GM18511 (cell line): ENCODE measurements around the gene MRC1.

ENCODE experiments used
- ATAC-seq: cut with Tn5 transposase; IDR thresholded peaks from one replicate; pipeline ENCODE4 v1.9.1; 2021; ENCODE audit warnings: mild to moderate bottlenecking, moderate library complexity; ENCODE audit not compliant: unreplicated experiment

The MRC1 gene

DNA sequence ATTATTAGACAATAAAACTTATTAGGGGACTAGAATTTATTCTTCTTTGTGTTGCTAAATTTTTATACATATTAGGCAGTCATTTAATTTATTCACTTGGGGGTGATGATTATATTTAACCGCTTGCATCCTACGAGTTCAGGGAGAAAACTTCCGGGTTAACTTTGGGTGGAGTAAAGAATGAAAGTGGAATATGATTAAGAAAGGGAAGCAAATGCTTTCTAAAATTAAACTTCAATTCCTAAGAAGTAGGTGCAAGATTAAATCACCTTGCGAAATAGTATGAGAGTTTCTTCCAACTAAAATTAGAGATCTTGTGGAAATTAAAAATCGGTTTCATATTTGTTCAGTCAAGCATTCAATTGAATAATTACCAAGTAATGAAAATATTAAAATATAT lies 33.5 kb downstream of the MRC1 start:
- ATAC-seq: no peak

DNA sequence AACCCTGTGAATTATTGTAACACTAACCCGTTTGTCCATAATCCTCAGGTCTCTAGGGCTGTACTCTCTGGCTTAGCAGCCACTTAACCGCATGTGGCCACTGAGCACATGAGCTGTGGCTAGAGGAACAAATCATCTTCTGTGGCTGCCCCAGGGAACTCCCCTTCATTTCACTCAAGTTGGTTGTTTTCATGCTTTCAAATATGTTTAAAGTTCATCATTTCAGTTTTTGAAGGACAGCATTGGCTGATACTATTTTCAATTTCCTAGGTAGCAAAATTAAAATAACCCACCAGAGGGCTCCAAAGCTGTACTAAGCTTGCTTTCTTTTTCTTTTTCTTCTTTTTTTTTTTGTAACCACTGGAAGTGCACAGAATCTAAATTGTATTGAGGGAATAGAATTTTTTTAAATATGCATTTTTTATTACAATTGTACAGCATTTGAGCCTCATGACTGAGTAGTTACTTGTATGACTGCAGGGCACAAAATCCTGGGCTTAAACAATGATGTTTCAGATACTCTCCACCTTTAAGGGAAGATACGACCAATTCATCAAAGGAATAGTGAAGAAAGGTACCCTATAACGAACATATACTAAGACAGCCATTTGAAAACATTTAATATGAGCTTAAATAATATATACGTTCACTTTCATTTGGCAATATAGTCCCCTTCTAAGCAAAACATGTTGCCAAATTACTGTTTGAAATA lies 38.6 kb downstream of the MRC1 start:
- ATAC-seq: peak; percentile 43

DNA sequence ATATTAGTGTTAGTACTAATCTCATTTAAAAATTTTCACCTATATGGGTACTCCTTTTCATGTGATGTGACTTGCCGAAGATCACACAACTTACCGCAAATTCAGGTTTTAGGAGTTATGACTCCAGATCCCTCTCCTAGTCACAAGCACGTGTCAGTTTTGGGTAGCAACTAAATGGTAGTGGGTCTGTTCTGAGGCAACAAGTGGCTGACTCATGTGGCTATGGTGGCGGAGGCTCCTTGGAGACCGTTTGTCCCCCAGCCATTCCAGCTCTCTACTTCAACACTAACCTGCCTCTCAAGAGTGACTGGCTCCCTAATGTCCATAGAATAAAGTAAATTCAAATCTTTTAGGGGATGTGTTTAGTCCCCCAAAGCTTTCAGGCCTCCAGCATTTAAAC lies 39.5 kb downstream of the MRC1 start:
- no peak for ATAC-seq

DNA sequence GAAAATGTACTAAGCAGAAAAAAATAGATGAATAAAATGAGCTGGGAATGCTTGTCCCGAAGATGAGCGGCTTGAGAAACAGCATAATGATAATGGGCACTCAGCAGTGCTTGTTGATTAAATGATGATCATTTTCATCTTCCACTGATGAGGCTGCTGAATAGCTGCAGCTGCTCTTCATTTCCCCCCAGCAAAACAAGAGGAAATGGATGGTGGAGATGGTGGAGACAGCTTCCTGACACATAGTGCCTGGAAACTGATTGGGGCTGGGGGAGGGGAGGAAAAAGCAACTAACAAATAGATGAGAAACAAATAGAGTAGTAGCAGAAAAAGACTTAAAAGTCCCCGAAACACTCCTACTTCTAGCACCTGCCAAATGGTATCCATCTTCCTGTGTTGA lies 41.4 kb downstream of the MRC1 start:
- ATAC-seq: no peak

DNA sequence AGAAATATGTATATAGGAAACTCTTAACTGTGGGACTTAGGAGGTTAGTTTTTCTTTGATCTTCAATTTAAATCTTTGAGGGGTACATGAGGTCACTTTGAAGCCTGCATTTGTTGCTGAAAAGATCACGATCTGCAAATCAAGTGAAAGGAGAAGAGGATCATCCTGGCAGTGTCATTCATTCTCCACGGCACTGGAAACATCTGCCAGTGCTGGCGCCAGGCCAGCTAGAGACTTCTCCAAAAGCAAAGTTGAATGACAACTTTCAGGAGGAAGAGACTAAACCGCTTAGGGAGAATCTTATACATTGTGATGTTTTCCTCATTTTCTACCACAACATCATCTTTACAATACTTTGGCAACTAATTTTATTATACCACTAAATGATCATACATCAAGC lies 42.5 kb downstream of the MRC1 start:
- no peak for ATAC-seq

DNA sequence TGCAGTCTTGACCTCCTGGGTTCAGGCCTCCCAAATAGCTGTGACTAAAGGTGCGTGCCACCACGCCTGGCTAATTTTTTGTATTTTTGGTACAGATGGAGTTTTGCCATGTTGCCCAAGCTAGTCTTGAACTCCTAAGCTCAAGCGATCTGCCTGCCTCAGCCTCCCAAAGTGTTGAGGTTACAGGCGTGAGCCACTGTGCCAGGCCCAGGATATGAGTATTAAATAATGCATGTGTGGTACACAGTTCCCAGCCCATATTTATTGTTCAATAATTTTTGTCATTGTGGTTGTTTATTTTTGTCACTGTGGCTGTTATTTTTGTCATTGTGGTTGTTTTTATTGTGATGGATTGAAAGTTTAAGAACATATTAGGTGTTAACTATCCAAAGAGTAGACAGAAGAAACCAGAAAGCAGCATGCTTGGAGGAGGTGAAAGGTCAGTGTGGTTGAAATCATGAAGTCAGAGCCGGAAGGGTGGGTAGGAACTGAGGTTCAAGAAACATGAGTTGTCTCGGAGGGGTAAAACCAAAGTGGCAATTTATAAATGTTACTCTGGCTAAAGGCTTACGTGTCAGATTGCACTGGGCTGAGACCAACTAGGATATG lies 45.0 kb downstream of the MRC1 start:
- ATAC-seq: peak; percentile 77

- ATAC-seq: no peak
Observed at GRCh38 chr10:17857040-17857439, 47.9 kb downstream of the MRC1 start.

- peak; percentile 55 for ATAC-seq
Observed at GRCh38 chr10:17859492-17860156, 50.5 kb downstream of the MRC1 start.

DNA sequence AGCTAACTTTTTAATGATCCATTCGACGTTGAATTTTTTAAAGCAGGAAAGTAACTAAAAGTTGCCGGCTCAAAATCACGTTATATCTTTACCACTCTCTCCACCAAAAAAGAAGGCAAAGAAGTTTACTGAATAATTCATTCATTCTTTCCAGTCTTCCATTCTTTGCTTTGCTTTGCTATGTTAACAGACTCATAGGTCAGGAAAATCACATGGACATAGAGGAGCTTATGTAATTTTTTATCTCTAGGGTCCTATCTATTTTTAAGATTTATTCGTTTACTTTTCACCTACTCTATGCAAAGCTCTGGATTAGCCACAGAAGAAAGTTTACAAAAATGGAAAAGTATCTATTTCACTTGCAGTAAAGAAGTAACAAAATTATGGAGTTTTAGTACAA lies 52.6 kb downstream of the MRC1 start:
- no peak for ATAC-seq

GRCh38 chr10:17865351-17865750 lies 56.2 kb downstream of the MRC1 start:
- ATAC-seq: no peak

DNA sequence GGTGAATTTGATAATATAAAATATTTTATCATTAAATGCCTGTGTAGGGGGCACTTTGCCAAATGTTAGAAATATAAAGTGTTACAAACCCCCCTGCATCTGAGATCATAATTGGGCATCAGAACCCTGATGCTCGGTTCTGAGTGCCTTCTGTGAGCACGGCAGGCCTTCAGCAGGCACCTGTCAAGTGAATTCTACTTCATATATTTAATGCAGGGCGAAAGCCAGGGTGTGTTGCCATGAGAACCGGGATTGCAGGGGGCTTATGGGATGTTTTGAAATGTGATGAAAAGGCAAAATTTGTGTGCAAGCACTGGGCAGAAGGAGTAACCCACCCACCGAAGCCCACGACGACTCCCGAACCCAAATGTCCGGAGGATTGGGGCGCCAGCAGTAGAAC lies 57.2 kb downstream of the MRC1 start:
- no peak for ATAC-seq

- no peak for ATAC-seq
Observed at GRCh38 chr10:17867056-17867455, 57.9 kb downstream of the MRC1 start.

- ATAC-seq: no peak
Observed at GRCh38 chr10:17871036-17871435, 61.9 kb downstream of the MRC1 start.

GRCh38 chr10:17872191-17873091 lies 63.3 kb downstream of the MRC1 start:
- ATAC-seq: peak; percentile 46

DNA sequence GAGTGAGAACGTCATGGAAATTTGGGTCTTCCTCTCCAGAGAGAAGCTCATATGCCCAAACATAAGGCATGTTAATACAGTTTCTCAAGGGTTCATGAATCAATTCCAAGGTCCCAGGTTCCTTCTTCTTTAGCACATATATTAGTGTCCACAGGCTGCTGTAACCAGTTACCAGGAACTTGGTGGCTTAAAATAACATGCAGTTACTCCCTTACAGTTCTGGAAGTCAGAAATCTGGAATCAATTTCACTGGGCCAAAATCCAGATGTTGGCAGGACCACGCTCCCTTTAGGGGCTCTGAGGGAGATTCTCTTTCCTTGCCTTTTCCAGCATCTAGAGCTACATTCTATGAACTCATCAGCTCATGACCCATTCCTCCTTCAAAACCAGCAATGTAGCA lies 64.8 kb downstream of the MRC1 start:
- ATAC-seq: no peak

GRCh38 chr10:17877121-17877520 lies 68.0 kb downstream of the MRC1 start:
- ATAC-seq: no peak

DNA sequence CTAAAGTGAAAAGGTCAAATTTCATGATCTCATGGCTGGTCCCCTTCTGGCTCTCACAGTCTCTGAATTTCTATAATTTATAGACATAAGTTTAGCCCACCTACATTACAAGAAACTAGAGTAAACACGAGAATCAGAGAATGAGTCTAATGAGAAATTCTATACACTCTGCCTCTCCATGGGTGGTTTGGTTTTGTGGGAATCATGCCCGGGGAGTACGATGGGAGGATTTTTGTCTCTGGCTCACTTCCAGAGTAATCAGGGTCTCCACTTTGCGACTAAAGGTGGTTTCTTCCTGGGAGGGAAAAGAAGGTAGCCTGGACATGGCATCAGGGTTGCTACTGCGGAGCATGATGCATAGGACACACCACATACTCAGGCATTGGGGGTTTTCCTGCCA lies 69.7 kb downstream of the MRC1 start:
- no peak for ATAC-seq

DNA sequence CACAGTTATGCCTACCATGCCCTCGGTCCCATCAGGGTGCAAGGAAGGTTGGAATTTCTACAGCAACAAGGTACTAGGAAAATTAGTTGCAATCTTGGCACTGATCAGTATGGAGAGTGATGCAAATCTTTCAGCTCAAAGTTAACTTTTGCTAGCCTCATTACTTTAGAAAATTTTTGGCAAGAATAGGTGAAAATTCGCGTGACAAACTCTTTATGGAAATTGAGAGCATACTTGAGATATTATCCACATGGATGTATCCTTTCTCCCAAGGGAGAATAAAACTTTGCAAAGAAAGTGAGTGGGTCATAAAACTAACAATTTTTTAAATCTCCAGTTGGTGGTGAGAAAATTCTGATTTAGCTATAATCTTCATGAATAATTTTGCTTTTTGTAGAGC lies 71.5 kb downstream of the MRC1 start:
- ATAC-seq: no peak

DNA sequence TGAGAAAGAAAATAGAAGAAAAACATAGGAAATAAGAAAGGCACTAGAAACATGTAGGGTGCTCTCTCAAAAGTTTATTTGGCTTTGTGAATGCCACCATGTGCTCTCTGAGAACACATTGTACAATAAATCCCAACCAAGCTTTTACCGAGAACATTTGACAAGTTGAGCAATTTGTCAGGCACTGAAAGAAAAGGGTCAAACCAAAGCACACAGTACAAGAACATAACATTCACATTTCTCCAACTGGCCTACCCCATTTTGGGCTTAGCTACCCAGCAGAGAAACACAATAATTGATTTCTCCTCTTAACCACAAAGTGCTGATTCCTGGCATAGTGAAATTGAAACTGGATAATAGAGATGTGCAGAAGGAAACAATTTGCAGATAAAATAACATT lies 73.4 kb downstream of the MRC1 start:
- no peak for ATAC-seq

- ATAC-seq: no peak
Observed at GRCh38 chr10:17883621-17884020, 74.5 kb downstream of the MRC1 start.

GRCh38 chr10:17888189-17888588 lies 79.0 kb downstream of the MRC1 start:
- no peak for ATAC-seq
